Kidney epithelial cell (primary cell): ENCODE results near the gene SMYD1. TPM values are rescaled to one million over a fixed set of nuclear protein-coding genes. Genes with fewer than 3 reads are reported as not detected.

Experiments used
- DNase-seq: peaks from one replicate; pipeline ENCODE4 v3.0.0-alpha.2; 2010; ENCODE audit warnings: low read depth
- H3K27me3 ChIP-seq: 2 replicates; pipeline ENCODE4 v1.6.0; 2011; ENCODE audit warnings: low read length; ENCODE audit not compliant: control insufficient read depth, insufficient read depth
- H3K36me3 ChIP-seq: 2 replicates; pipeline ENCODE4 v1.5.1; 2011; ENCODE audit warnings: low read length; ENCODE audit not compliant: control insufficient read depth, insufficient read depth
- H3K4me3 ChIP-seq: 2 replicates; pipeline ENCODE4 v1.5.1; 2011; ENCODE audit warnings: low read depth, mild to moderate bottlenecking, control low read depth, low read length
- total RNA-seq: library from RNA; depleted of rRNA; stranded (reverse); fragments of >200 nt; gene quantifications from 2 replicates; pipeline ENCODE4 v1.2.3, GENCODE V29; 2015
- TF ChIP-seq, protein P1 (sequence below): IDR thresholded peaks from 2 replicates; pipeline ENCODE4 v1.5.1; 2011; ENCODE audit warnings: mild to moderate bottlenecking, moderate library complexity, low read length, control low read depth, inconsistent platforms; ENCODE audit not compliant: insufficient read depth, poor library complexity, severe bottlenecking

The SMYD1 gene
- total RNA-seq, 1 donor from 2014 or later, result not detected

DNA sequence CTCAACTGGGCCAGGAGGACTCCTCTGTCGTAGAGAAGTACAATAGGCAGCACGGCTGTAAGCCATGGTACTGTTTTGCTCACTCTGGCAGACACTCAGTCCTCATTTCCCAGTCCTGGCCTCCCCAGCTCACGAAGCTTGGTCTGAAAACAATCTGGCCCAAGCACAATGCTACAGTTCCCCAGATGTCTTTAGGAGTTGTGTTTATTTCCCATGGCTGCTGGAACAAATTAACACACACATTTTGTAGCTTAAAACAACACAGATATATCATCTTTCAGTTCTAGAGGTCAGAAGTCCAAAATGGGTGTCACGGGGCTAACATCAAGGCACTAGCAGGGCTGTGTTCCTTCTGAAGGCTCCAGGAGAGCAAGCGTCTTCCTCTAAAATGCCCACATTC is 47.3 kb downstream of the SMYD1 start:
- Histone ChIP-seq H3K27me3 (no peaks in the 10 kb centered on the region), H3K36me3 (no peaks in the 10 kb centered on the region), H3K4me3 (no peak overlapping the region)
- TF ChIP-seq, protein P1, sequence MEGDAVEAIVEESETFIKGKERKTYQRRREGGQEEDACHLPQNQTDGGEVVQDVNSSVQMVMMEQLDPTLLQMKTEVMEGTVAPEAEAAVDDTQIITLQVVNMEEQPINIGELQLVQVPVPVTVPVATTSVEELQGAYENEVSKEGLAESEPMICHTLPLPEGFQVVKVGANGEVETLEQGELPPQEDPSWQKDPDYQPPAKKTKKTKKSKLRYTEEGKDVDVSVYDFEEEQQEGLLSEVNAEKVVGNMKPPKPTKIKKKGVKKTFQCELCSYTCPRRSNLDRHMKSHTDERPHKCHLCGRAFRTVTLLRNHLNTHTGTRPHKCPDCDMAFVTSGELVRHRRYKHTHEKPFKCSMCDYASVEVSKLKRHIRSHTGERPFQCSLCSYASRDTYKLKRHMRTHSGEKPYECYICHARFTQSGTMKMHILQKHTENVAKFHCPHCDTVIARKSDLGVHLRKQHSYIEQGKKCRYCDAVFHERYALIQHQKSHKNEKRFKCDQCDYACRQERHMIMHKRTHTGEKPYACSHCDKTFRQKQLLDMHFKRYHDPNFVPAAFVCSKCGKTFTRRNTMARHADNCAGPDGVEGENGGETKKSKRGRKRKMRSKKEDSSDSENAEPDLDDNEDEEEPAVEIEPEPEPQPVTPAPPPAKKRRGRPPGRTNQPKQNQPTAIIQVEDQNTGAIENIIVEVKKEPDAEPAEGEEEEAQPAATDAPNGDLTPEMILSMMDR, result no peak
- DNase-seq, result no peak

DNA sequence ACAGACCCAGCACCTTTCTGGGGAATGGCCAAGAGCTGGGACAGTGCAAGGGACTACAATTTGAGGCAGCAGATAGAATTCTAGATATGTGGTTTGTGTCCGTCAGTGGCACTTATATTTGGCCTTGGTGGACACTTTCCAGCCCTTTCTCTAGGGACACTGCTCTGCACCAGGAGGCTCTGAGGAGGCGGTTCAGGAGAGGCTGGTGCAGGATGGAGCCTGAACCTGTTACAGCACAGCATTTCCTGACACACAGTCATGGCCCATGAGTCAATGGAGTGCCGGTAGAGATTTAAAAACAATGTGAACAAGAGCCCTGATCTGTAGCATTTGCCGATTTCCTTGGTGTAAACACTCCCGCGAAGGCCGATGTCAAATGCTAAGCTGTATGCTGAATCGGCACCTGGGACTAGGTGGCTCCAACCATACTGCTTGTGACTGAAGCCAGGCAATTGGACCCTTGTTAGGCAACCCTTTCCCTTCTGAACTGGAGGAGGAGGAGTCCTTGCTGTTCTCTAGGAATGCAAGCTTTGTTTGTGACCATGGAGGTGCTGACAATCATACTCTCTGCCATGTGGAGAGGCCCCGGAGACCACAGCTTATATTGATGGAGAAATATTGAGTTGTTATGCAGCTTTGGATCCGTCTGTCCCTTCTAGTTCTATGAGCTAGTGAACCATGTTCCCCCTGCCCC is 48.3 kb downstream of the SMYD1 start:
- Histone ChIP-seq H3K27me3 (no peaks in the 10 kb centered on the region), H3K4me3 (no peak overlapping the region), H3K36me3 (no peaks in the 10 kb centered on the region)
- TF ChIP-seq, protein P1, result no peak
- DNase-seq, result no peak

DNA sequence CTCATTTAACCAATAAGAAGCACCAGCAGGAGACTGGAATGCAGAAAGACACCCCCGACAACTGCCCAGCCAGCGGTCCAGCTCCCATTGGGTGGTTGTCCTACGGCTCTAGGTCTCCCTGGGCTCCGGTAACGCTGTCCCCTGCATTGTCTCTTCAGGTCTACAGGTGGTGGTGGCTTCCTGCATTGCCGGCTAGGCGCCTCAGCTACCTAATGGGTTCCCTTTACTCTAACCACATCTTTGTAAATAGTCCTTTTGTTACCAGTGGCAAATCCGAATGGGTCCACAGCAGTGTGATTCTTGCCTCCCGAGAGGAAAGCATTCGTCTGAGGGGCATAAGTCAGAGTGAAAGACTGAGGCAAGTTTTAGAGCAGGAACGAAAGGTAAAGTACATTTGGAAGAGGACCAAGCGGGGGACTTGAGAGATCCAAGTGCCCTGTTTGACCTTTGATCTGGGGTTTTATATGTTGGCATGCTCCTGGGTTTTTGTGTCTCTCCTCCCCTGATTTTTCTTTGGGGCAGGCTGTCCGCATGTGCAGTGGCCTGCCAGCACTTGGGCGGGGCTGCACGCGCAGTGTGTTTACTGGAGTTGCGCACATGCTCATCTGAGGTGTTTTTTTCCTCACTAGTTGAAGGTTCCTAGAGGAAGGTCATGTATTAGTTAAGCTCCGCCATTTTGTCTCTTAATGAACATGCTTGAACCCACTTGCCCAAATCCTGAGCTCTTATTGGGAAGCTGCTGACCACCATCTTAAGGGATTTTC is 49.2 kb downstream of the SMYD1 start:
- Histone ChIP-seq H3K36me3 (no peaks in the 10 kb centered on the region), H3K27me3 (no peaks in the 10 kb centered on the region), H3K4me3 (no peak overlapping the region)
- TF ChIP-seq, protein P1, result no peak
- no peak for DNase-seq

DNA sequence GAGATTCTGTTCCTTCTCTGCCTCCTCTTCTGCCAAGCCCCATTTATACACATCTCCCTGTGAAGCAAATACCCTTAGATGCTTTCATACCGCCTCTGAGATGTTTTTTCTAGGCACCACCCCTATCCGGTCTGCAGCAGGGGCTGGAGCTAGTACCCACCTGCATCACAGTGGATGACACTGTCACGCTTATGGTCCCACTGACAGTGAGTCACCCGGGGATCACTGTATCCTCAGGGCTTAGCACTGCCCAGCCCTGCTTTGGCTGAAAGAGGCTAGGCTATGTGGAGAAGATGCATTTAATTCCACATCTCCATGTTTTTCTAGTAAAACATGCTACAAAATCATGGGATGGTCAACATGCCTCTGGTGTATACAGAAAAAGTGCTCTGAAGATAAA is 50.3 kb downstream of the SMYD1 start:
- no peaks in the 10 kb centered on the region for H3K36me3 ChIP-seq
- DNase-seq, result no peak
- no peak overlapping the region for H3K4me3 ChIP-seq
- H3K27me3 ChIP-seq, result no peaks in the 10 kb centered on the region
- TF ChIP-seq, protein P1, result no peak

DNA sequence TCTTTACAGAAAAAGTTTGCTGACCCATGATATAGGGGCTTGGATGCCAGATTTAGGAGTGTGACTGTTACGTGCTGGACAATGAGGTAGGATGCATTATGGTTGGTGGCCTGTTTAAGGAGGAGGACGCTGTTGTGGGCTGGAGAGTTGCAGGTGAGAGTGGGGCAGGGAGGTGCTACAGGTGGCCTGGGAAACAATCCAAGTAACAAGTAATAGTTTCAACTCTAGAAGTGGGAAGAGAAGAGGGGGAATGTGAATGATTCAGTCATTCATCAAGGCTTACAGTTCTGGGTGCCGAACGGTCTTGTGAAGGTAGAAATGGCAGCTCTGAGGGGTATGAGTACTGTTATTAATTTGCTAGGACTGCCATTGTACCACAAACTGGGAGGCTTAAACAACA is 54.1 kb downstream of the SMYD1 start:
- H3K27me3 ChIP-seq, result no peaks in the 10 kb centered on the region
- TF ChIP-seq, protein P1, result no peak

More for the DNA sequence above, 54.1 kb downstream of the SMYD1 start:
- Histone ChIP-seq H3K36me3 (no peaks in the 10 kb centered on the region), H3K4me3 (no peak overlapping the region)
- DNase-seq, result no peak
